Endothelial cell of umbilical vein (primary cell): Measurements from ENCODE around the gene RHOB. TPM values are rescaled to one million over a fixed set of nuclear protein-coding genes. Genes with fewer than 3 reads are reported as not detected.
A peak's percentile ranks its signal among the peaks of the same experiment; 100 is the strongest.

Source experiments
- BruUV-seq: library from RNA; stranded (reverse); fragments of 400-500 nt; replicated peaks from 2 replicates; lab custom pipeline; 2021; lab: Mats Ljungman, UMichigan
- CTCF ChIA-PET: fragments of 300-600, 350-600 bp; sonication (Branson Sonifier 250); formaldehyde crosslinking; loops from one replicate; lab custom pipeline; 2021; ENCODE audit warnings: antibody characterized with exemption, inconsistent platforms; lab: Charles Lee
- POLR2A ChIA-PET: fragments of 300-600, 350-600 bp; sonication (Branson Sonifier 250); formaldehyde crosslinking; loops from one replicate; lab custom pipeline; 2021; ENCODE audit warnings: antibody characterized with exemption, inconsistent platforms; lab: Charles Lee
- DNase-seq: peaks from one replicate; pipeline ENCODE4 v3.0.0-alpha.2; 2011; ENCODE audit warnings: low read depth, low spot score
- FAIRE-seq: peaks from 2 replicates; lab custom pipeline; 2011; peaks lifted over from hg19 to GRCh38; lab: Jason Lieb, UNC
- H2AFZ ChIP-seq: 2 replicates; pipeline ENCODE4 v1.6.0; 2012; ENCODE audit warnings: low read depth, low read length, control low read depth, inconsistent platforms
- H3K27ac ChIP-seq: 2 replicates; pipeline ENCODE4 v1.5.1; 2011; ENCODE audit warnings: low read depth, mild to moderate bottlenecking, control low read depth, low read length, moderate library complexity; ENCODE audit not compliant: insufficient read depth
- H3K27me3 ChIP-seq, 2 experiments: 2 replicates each; pipeline versions ENCODE4 v1.6.0 to v1.6.1; 2011; ENCODE audit warnings: low read length in 2 of 2, mixed read lengths in 1 of 2; ENCODE audit not compliant: control insufficient read depth in 2 of 2, insufficient read depth in 2 of 2
- H3K36me3 ChIP-seq, 2 experiments: 2 replicates in 1 of 2; 3 replicates in 1 of 2; pipeline ENCODE4 v1.5.1; 2011; ENCODE audit warnings: low read length in 2 of 2, mild to moderate bottlenecking in 1 of 2, moderate library complexity in 1 of 2; ENCODE audit not compliant: control insufficient read depth in 2 of 2, insufficient read depth in 2 of 2; ENCODE audit errors: extremely low read depth in 1 of 2
- H3K4me1 ChIP-seq: 3 replicates; pipeline ENCODE4 v1.5.1; 2011; ENCODE audit warnings: mild to moderate bottlenecking, low read length; ENCODE audit not compliant: control insufficient read depth, insufficient read depth; ENCODE audit errors: extremely low read depth
- H3K4me2 ChIP-seq: 2 replicates; pipeline ENCODE4 v1.6.1; 2011; ENCODE audit warnings: low read length, control low read depth, mixed read lengths; ENCODE audit not compliant: insufficient read depth
- H3K4me3 ChIP-seq, 3 experiments: fragments of 200-600 bp in 1 of 3; sonication (generic), shearing (Covaris generic) in 1 of 3; replicated peaks in 1 of 3; 2 replicates each; pipeline ENCODE4 v1.5.1; 2011 to 2016; ENCODE audit warnings: control low read depth in 3 of 3, low read length in 3 of 3, mild to moderate bottlenecking in 2 of 3, inconsistent platforms in 1 of 3, low read depth in 1 of 3, moderate library complexity in 1 of 3; ENCODE audit not compliant: insufficient read depth in 1 of 3
- H3K79me2 ChIP-seq: 2 replicates; pipeline ENCODE4 v1.6.0; 2012; ENCODE audit warnings: low read length, inconsistent platforms; ENCODE audit not compliant: control insufficient read depth, insufficient read depth
- H3K9ac ChIP-seq: replicated peaks from 2 replicates; pipeline ENCODE3; 2011; ENCODE audit warnings: low read length, control low read depth; ENCODE audit not compliant: insufficient read depth; ENCODE audit errors: extremely low read depth
- H3K9me1 ChIP-seq: replicated peaks from 3 replicates; pipeline ENCODE4 v1.6.0; 2011; ENCODE audit warnings: mild to moderate bottlenecking, low read length; ENCODE audit not compliant: control insufficient read depth, insufficient read depth; ENCODE audit errors: extremely low read depth
- H3K9me3 ChIP-seq: replicated peaks from 2 replicates; pipeline ENCODE4 v1.5.1; 2012; ENCODE audit warnings: low read length, inconsistent platforms; ENCODE audit not compliant: control insufficient read depth, insufficient read depth
- H4K20me1 ChIP-seq: replicated peaks from 2 replicates; pipeline ENCODE3; 2011; ENCODE audit warnings: mild to moderate bottlenecking, low read length; ENCODE audit not compliant: control insufficient read depth, insufficient read depth; ENCODE audit errors: extremely low read depth
- EZH2 ChIP-seq: IDR thresholded peaks from 2 replicates; pipeline ENCODE4 v1.6.1; 2012; ENCODE audit warnings: borderline replicate concordance, low read depth, mild to moderate bottlenecking, moderate library complexity, low read length, inconsistent platforms; ENCODE audit not compliant: severe bottlenecking
- FOS ChIP-seq: IDR thresholded peaks from 2 replicates; pipeline ENCODE4 v1.6.1; 2011; ENCODE audit warnings: mild to moderate bottlenecking, low read length, moderate library complexity, borderline replicate concordance; ENCODE audit not compliant: insufficient read depth
- GATA2 ChIP-seq: IDR thresholded peaks from 2 replicates; pipeline ENCODE4 v1.7.0; 2011; ENCODE audit warnings: low read depth, mild to moderate bottlenecking, moderate library complexity, mixed read lengths, low read length; ENCODE audit not compliant: insufficient read length, insufficient read depth
- JUN ChIP-seq: IDR thresholded peaks from 2 replicates; pipeline ENCODE4 v1.6.1; 2011; ENCODE audit warnings: borderline replicate concordance, low read depth; ENCODE audit not compliant: insufficient read length, insufficient read depth
- MYC ChIP-seq: IDR thresholded peaks from one replicate; pipeline ENCODE4 v1.6.1; 2011; ENCODE audit warnings: mild to moderate bottlenecking, low read depth, low read length
- POLR2A ChIP-seq: IDR thresholded peaks from 2 replicates; pipeline ENCODE4 v1.6.1; 2012; ENCODE audit warnings: low read depth, mild to moderate bottlenecking, control low read depth, low read length
- POLR2AphosphoS5 ChIP-seq: IDR thresholded peaks from 2 replicates; pipeline ENCODE4 v1.6.1; 2012; ENCODE audit warnings: low read depth, mild to moderate bottlenecking, control low read depth, low read length, moderate library complexity; ENCODE audit not compliant: insufficient read depth
- dilution Hi-C: fragments of 300-500 bp; cut with MboI; formaldehyde crosslinking; loops from one replicate; pipeline ENCODE4 v1.15.0; 2019; ENCODE audit warnings: low sequenced_read_pairs; ENCODE audit not compliant: extremely low pct_ligation_motif_present
- intact Hi-C: fragments of 100-400 bp; cut with micrococcal nuclease; formaldehyde crosslinking; loops from one replicate; pipeline ENCODE4 v1.10.0; 2022
- polyA plus RNA-seq, 4 experiments: library from polyadenylated mRNA; depleted of rRNA in 3 of 4; stranded (reverse) in 3 of 4; unstranded in 1 of 4; fragments of >200 nt; gene quantifications; 2 replicates each; pipeline versions ENCODE4 v1.2.1 to v1.2.3, GENCODE V29; 2011 to 2012; ENCODE audit warnings: missing spikeins in 1 of 4
- total RNA-seq: library from RNA; stranded (reverse); gene quantifications from 2 replicates; pipeline ENCODE4 v1.2.3, GENCODE V29; 2021
- TF ChIP-seq, protein P1 (sequence below): IDR thresholded peaks from 2 replicates; pipeline ENCODE4 v1.6.1; 2011; ENCODE audit not compliant: insufficient read depth, insufficient read length
- TF ChIP-seq, protein P2 (sequence below), 2 donors: IDR thresholded peaks; 1 replicate in 1 of 2; 2 replicates in 1 of 2; pipeline ENCODE4 v1.5.1; 2011; ENCODE audit warnings: low read length in 2 of 2, mild to moderate bottlenecking in 2 of 2, moderate library complexity in 2 of 2, control low read depth in 1 of 2, inconsistent platforms in 1 of 2, low read depth in 1 of 2; ENCODE audit not compliant: insufficient read depth in 1 of 2; ENCODE audit errors: extremely low read depth in 1 of 2

The RHOB gene
- total and polyA plus RNA-seq, 2 donors (not counting 3 experiments of a cell fraction or from before 2014, with no cell fraction given) = 830 to 1,101 TPM

DNA sequence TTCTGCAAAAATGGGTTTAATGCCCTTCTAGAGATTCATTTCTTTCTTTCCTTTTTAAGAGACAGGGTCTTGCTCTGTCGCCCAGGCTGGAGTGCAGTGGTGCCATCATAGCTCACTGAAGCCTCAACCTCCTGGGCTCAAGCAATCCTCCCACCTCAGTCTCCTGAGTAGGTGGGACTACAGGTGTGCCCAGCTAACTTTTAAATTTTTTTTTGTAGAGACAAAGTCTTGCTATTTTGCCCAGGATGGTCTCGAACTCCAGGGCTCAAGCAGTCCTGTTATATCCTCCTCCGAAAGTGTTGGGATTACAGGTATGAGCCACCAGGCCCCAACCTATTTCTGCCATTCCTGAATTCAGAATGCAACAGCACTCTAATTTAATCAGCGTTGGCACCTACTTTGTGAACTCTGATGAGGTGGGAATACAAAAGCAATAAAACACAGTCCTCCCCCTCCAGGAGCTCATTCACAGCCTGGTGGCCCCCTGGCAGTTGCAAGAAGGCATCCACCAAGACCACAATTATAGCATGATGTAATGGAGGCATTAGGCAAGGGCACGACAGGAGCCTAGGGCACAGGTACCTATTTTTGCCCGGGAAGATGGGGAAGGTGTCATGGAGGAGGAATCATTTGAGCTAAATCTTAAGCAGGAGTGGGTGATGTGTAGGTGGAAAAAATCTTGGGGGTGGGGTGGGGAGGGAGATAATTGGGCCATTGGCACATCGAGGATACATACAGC is 5.1 kb downstream of the RHOB start:
- no peak for FAIRE-seq
- intact Hi-C loops = loop anchor here (1.0 kb wide), 4 partner anchors 121 to 166 kb away; no protein-coding TSS in a partner anchor
- POLR2A ChIA-PET = interaction anchor here (1.0 to 7.6 kb wide), 13 partner anchors 8 to 183 kb away, joined by 3 to 310 read pairs (median 5); no protein-coding TSS in a partner anchor

More for the DNA sequence above, 5.1 kb downstream of the RHOB start:
- DNase-seq = peak; percentile 91
- Histone ChIP-seq H3K4me2 (no peak overlapping the region), H4K20me1 (no peaks in the 10 kb centered on the region), H2AFZ (no peak overlapping the region), H3K4me1 (no peaks in the 10 kb centered on the region), H3K4me3 (no peak overlapping the region), H3K36me3 (peaks cover 2 to 15% of the 10 kb centered on the region in 2 experiments), H3K79me2 (peaks cover 26% of the 10 kb centered on the region), H3K27me3 (no peaks in the 10 kb centered on the region), H3K9me3 (no peaks in the 10 kb centered on the region), H3K9ac (peak overlapping the region; percentile 92), H3K9me1 (no peaks in the 10 kb centered on the region), H3K27ac (peak overlapping the region; percentile 76)
- TF ChIP-seq MYC = no peak
- TF ChIP-seq, protein P1, sequence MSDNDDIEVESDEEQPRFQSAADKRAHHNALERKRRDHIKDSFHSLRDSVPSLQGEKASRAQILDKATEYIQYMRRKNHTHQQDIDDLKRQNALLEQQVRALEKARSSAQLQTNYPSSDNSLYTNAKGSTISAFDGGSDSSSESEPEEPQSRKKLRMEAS = no peak
- TF ChIP-seq POLR2A = no peak
- TF ChIP-seq GATA2 = no peak
- TF ChIP-seq EZH2 = no peak
- no peak for TF ChIP-seq FOS
- TF ChIP-seq, protein P2, sequence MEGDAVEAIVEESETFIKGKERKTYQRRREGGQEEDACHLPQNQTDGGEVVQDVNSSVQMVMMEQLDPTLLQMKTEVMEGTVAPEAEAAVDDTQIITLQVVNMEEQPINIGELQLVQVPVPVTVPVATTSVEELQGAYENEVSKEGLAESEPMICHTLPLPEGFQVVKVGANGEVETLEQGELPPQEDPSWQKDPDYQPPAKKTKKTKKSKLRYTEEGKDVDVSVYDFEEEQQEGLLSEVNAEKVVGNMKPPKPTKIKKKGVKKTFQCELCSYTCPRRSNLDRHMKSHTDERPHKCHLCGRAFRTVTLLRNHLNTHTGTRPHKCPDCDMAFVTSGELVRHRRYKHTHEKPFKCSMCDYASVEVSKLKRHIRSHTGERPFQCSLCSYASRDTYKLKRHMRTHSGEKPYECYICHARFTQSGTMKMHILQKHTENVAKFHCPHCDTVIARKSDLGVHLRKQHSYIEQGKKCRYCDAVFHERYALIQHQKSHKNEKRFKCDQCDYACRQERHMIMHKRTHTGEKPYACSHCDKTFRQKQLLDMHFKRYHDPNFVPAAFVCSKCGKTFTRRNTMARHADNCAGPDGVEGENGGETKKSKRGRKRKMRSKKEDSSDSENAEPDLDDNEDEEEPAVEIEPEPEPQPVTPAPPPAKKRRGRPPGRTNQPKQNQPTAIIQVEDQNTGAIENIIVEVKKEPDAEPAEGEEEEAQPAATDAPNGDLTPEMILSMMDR (IDR thresholded peaks at IDR 0.05; ENCODE audit: extremely low read depth in 1 of 2, insufficient read depth in 1 of 2, low read depth in 1 of 2, low read length in 2 of 2) = no peak
- no peak for TF ChIP-seq JUN
- no peak for TF ChIP-seq POLR2AphosphoS5
- no TSS peak for BruUV-seq
- CTCF ChIA-PET = interaction anchor here (0.7 to 5.4 kb wide), 24 partner anchors 8 to 198 kb away, joined by 3 to 86 read pairs (median 6); no protein-coding TSS in a partner anchor
- dilution Hi-C loops = no loop called here
